GM23248 (cell line): Measurements from ENCODE around the gene CREB3L2.

Source experiments
- EZH2 ChIP-seq: fragments of 200-600 bp; sonication (generic); IDR thresholded peaks from 2 replicates; pipeline ENCODE4 v1.6.1; 2018; ENCODE audit warnings: antibody characterized with exemption, mild to moderate bottlenecking; ENCODE audit not compliant: insufficient read depth, poor library complexity, severe bottlenecking
- EZH2phosphoT487 ChIP-seq: fragments of 200-600 bp; sonication (generic); IDR thresholded peaks from 2 replicates; pipeline ENCODE4 v1.6.1; 2018; ENCODE audit warnings: antibody characterized with exemption, moderate library complexity, mild to moderate bottlenecking, low read depth; ENCODE audit not compliant: insufficient read depth

GRCh38 chr7:137835486-137836112 is 166.3 kb downstream of the CREB3L2 start:
- TF ChIP-seq EZH2 (no peak), EZH2phosphoT487 (no peak)
